HG03558 (cell line): ENCODE results near the gene OPALIN.

Experiments used
- ATAC-seq: cut with Tn5 transposase; IDR thresholded peaks from one replicate; pipeline ENCODE4 v1.9.1; 2021; ENCODE audit warnings: moderate number of reproducible peaks; ENCODE audit not compliant: unreplicated experiment; ENCODE audit errors: extremely low read depth

OPALIN gene

GRCh38 chr10:96358851-96359540 is at the start of gene OPALIN:
Gene OPALIN, minus strand, starts transcription at chr10:96359002. Its CDS starts 106 bp downstream, at chr10:96358896.
- ATAC-seq = no peak

- no peak for ATAC-seq
Observed at GRCh38 chr10:96408201-96408600, 49.4 kb upstream of the OPALIN start.

GRCh38 chr10:96407560-96408069 is 48.8 kb upstream of the OPALIN start:
- ATAC-seq = no peak

GRCh38 chr10:96406091-96406490 is 47.3 kb upstream of the OPALIN start:
- no peak for ATAC-seq

GRCh38 chr10:96402417-96403305 is 43.9 kb upstream of the OPALIN start:
- ATAC-seq = no peak

GRCh38 chr10:96401036-96401435 is 42.2 kb upstream of the OPALIN start:
- ATAC-seq = no peak

GRCh38 chr10:96400465-96400864 is 41.7 kb upstream of the OPALIN start:
- ATAC-seq = no peak

GRCh38 chr10:96397902-96398301 is 39.1 kb upstream of the OPALIN start:
- no peak for ATAC-seq

GRCh38 chr10:96395931-96396877 is 37.4 kb upstream of the OPALIN start:
- no peak for ATAC-seq

GRCh38 chr10:96390460-96390864 is 31.7 kb upstream of the OPALIN start:
- no peak for ATAC-seq

- ATAC-seq = no peak
Observed at GRCh38 chr10:96389785-96390184, 31.0 kb upstream of the OPALIN start.

GRCh38 chr10:96387601-96388000 is 28.8 kb upstream of the OPALIN start:
- ATAC-seq = no peak

GRCh38 chr10:96387161-96387560 is 28.4 kb upstream of the OPALIN start:
- no peak for ATAC-seq

- ATAC-seq = no peak
Observed at GRCh38 chr10:96384506-96384905, 25.7 kb upstream of the OPALIN start.

- ATAC-seq = no peak
Observed at GRCh38 chr10:96380821-96381220, 22.0 kb upstream of the OPALIN start.

GRCh38 chr10:96379758-96380157 is 21.0 kb upstream of the OPALIN start:
- ATAC-seq = no peak

GRCh38 chr10:96378741-96379140 is 19.9 kb upstream of the OPALIN start:
- ATAC-seq = no peak

- ATAC-seq = no peak
Observed at GRCh38 chr10:96377816-96378294, 19.1 kb upstream of the OPALIN start.

- ATAC-seq = no peak
Observed at GRCh38 chr10:96376483-96376882, 17.7 kb upstream of the OPALIN start.
